ENCODE measurements around the gene CAMTA1.

- TF ChIP-seq, protein P1, sequence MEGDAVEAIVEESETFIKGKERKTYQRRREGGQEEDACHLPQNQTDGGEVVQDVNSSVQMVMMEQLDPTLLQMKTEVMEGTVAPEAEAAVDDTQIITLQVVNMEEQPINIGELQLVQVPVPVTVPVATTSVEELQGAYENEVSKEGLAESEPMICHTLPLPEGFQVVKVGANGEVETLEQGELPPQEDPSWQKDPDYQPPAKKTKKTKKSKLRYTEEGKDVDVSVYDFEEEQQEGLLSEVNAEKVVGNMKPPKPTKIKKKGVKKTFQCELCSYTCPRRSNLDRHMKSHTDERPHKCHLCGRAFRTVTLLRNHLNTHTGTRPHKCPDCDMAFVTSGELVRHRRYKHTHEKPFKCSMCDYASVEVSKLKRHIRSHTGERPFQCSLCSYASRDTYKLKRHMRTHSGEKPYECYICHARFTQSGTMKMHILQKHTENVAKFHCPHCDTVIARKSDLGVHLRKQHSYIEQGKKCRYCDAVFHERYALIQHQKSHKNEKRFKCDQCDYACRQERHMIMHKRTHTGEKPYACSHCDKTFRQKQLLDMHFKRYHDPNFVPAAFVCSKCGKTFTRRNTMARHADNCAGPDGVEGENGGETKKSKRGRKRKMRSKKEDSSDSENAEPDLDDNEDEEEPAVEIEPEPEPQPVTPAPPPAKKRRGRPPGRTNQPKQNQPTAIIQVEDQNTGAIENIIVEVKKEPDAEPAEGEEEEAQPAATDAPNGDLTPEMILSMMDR (IDR thresholded peaks at IDR 0.05; ENCODE audit: insufficient read depth, low read length, poor library complexity, severe bottlenecking) = no peak
- TF ChIP-seq EZH2phosphoT487 (conservative IDR thresholded peaks at IDR 0.05; ENCODE audit: low read length) = no peak
Measured at GRCh38 chr1:7259955-7260354, 474.7 kb downstream of the CAMTA1 start.

All from SU-DHL-6 (cell line).